Stimulated activated naive CD8-positive, alpha-beta T cell treated with anti-CD3 and anti-CD28 coated beads, Interleukin-15, Interleukin-2, amounts not matched to agents 100 ng/mL and 50 ng/mL, for 24 hours (primary cell): ENCODE data around the gene USP5.
"Not testable (repeated sequence)": the region's sequence is repeated elsewhere in the genome, so short reads cannot be mapped to it uniquely, and the experiment has no call there.

Experiments
- H3K27ac Mint-ChIP-seq: one replicate; pipeline ENCODE4 v1.8.0; 2021; ENCODE audit warnings: mild to moderate bottlenecking, mixed read lengths
- H3K27me3 Mint-ChIP-seq: one replicate; pipeline ENCODE4 v1.8.0; 2021; ENCODE audit warnings: mixed read lengths
- H3K36me3 Mint-ChIP-seq: one replicate; pipeline ENCODE4 v1.8.0; 2021; ENCODE audit warnings: low read depth, mixed read lengths
- H3K4me1 Mint-ChIP-seq: one replicate; pipeline ENCODE4 v1.8.0; 2021; ENCODE audit warnings: low read depth, mixed read lengths
- H3K4me3 Mint-ChIP-seq: one replicate; pipeline ENCODE4 v1.8.0; 2021; ENCODE audit warnings: mild to moderate bottlenecking, mixed read lengths
- H3K9me3 Mint-ChIP-seq: one replicate; pipeline ENCODE4 v1.8.0; 2021; ENCODE audit warnings: mixed read lengths

USP5 gene

DNA sequence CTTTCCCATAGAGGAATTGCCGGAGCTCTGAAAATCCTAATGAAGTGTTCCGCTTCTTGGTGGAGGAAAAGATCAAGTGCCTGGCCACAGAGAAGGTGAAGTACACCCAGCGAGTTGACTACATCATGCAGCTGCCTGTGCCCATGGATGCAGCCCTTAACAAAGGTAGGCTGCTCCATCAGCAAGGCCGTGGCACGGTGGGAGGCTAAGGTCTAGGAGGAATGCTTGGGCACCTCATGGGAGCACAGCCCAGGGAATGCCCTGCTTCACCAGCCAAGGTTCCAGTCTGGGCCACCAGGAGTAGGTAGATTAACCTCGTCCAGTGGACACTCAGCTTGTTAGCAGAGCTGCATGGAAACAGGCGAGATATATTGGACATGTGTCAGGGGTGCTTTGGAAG, 9.0 kb downstream of the USP5 start:
- H3K4me3 Mint-ChIP-seq, result no peak overlapping the region
- H3K27me3 Mint-ChIP-seq, result no peaks in the 10 kb centered on the region
- H3K27ac Mint-ChIP-seq, result no peak overlapping the region
- H3K4me1 Mint-ChIP-seq, result peaks cover under 1% of the 10 kb centered on the region
- no peaks in the 10 kb centered on the region for H3K9me3 Mint-ChIP-seq
- peaks cover 84% of the 10 kb centered on the region for H3K36me3 Mint-ChIP-seq

DNA sequence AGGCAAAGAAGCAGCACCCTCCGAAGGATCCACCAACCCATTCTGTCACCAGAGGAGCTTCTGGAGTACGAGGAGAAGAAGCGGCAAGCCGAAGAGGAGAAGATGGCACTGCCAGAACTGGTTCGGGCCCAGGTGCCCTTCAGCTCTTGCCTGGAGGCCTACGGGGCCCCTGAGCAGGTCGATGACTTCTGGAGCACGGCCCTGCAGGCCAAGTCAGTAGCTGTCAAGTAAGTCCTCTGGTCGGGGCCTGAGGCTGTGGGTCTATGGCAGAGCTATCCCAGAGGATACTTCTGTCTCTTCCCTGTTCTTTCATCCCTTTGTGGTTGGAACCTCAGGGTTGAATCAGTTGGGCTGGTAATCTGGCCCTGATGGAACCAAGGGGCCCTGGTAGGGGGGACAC, 9.4 kb downstream of the USP5 start:
- H3K4me3 Mint-ChIP-seq, result no peak overlapping the region
- H3K27me3 Mint-ChIP-seq, result no peaks in the 10 kb centered on the region
- no peaks in the 10 kb centered on the region for H3K9me3 Mint-ChIP-seq
- H3K27ac Mint-ChIP-seq, result no peak overlapping the region
- peaks cover 2% of the 10 kb centered on the region for H3K4me1 Mint-ChIP-seq
- H3K36me3 Mint-ChIP-seq, result peaks cover 81% of the 10 kb centered on the region

DNA sequence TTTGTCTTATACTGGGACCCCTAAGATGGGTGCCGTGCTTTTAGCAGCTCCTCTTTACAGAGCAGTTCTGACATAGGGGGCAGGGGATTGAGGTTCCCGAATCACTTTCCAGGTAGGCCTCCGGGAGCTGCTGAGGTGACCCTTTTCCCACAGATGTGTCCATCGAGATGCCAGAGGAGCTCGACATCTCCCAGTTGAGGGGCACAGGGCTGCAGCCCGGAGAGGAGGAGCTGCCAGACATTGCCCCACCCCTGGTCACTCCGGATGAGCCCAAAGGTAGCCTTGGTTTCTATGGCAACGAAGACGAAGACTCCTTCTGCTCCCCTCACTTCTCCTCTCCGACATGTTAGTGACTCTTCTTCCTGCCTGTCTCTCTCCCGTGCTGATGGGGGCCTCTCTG, 11.1 kb downstream of the USP5 start:
- Mint-ChIP-seq H3K4me1 (peaks cover 14% of the 10 kb centered on the region), H3K27me3 (no peaks in the 10 kb centered on the region), H3K27ac (no peak overlapping the region)

DNA sequence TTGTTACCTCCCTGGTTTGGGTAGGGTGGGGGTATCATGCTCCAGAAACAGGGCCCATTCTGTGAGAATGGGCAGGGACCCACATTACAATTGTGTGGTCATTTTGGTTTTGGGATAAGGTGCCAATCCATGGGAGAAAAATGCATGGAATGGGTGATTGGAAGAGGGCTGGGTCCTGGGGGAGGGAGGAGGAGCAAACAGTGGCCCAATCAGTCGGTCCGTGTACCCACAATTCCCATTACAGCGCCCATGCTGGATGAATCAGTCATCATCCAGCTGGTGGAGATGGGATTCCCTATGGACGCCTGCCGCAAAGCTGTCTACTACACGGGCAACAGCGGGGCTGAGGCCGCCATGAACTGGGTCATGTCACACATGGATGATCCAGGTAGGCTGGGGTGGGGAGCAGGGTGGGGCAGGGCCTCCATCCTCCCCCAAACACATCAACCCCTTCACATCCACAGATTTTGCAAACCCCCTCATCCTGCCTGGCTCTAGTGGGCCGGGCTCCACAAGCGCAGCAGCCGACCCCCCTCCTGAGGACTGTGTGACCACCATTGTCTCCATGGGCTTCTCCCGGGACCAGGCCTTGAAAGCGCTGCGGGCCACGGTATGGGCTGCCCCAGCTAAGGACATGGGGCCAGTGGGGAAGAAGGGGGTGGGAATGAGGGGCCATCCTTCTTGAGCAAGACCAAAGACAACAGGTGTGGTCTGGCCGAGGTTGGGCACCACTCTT, 11.8 kb downstream of the USP5 start:
- no peak overlapping the region for H3K27ac Mint-ChIP-seq
- H3K27me3 Mint-ChIP-seq, result no peaks in the 10 kb centered on the region
- no peaks in the 10 kb centered on the region for H3K9me3 Mint-ChIP-seq
- H3K4me3 Mint-ChIP-seq, result no peak overlapping the region
- H3K4me1 Mint-ChIP-seq, result peaks cover 21% of the 10 kb centered on the region
- H3K36me3 Mint-ChIP-seq, result peaks cover 70% of the 10 kb centered on the region

More for the DNA sequence above, 11.1 kb downstream of the USP5 start:
- H3K4me3 Mint-ChIP-seq, result no peak overlapping the region
- peaks cover 68% of the 10 kb centered on the region for H3K36me3 Mint-ChIP-seq
- H3K9me3 Mint-ChIP-seq, result no peaks in the 10 kb centered on the region

DNA sequence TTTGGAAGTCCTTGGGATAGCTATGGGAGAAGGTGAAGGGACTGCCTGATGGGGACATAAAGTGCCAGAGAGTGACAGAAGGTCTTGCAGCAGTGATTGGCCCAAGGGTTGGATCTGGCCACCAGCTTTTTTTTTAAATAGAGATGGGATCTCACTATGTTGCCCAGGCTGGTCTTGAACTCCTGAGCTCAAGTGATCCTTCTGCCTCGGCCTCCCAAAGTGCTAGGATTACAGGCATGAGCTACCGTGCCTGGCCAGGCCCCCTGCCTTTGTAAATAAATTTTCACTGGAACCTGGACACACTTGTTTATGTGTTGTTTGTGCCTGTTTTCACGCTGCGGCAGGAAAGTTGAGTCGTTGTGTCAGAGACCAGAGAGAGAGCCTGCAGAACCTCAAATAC, 13.4 kb downstream of the USP5 start:
- not testable (repeated sequence) for H3K9me3 Mint-ChIP-seq, H3K27me3 Mint-ChIP-seq, H3K27ac Mint-ChIP-seq, H3K4me3 Mint-ChIP-seq
- H3K36me3 Mint-ChIP-seq, result peaks cover 72% of the 10 kb centered on the region
- H3K4me1 Mint-ChIP-seq, result peaks cover 36% of the 10 kb centered on the region

DNA sequence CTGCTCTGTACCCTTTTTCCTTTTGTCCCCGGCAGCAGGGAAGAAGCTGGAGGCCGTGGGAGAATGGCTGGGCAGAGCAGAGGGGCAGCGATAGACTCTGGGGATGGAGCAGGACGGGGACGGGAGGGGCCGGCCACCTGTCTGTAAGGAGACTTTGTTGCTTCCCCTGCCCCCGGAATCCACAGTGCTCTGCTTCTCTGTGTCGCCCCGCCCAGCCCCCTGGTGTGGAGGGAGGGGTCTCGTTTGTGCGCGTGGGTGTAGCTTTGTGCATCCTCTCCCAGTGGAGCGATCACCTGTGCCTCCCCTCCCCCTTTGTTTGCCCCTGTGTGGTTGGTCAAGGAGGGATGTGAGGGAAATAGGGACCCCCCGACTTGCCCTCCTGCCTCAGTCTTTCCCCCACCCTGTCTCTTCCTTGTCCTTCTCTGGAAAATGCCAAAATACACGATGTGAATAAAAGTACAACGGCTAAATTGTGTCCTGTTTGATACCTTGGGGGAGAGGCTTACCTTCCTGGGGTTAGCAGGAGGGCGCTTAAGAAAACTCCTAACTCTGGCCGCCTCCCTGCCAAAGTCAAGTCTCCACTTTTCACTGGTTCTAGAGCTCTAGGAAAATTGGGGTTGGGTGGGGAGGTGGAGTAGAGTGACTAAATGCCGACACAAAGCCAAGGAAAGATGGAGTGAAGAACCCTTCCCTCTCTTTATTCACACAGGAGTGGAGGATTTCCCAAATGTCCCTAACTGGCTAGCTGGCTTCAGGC, 14.4 kb downstream of the USP5 start:
- H3K9me3 Mint-ChIP-seq, result no peaks in the 10 kb centered on the region
- peak overlapping the region; percentile 94 for H3K4me3 Mint-ChIP-seq
- peaks cover 71% of the 10 kb centered on the region for H3K36me3 Mint-ChIP-seq
- H3K27ac Mint-ChIP-seq, result peak overlapping the region; percentile 99
- no peaks in the 10 kb centered on the region for H3K27me3 Mint-ChIP-seq
- peaks cover 47% of the 10 kb centered on the region for H3K4me1 Mint-ChIP-seq

DNA sequence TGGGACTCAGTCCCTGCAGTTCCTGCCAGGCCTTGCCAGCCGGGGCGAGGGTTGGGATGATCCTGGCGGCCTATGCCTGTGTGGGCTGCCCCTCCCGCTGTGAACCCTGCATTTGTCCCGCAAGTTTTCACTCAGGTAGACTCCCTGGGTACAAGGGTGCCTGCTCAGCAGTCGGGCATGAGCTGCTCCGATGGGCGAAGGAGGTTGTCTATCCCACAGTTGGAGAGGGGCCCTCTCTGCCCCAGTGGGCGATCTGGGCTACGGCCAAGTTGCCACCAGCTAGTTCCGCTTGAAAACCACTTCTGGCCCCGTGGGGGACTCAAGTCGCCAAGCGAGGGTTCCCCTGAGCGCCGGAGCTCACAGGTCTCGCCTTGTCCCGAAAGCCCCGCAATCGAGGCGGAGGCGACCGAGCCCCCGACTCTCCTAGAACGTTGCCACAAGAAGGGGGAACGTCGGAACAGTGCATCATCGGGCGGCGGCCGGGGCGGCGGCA, 15.0 kb downstream of the USP5 start:
- H3K27me3 Mint-ChIP-seq, result no peaks in the 10 kb centered on the region
- peaks cover 53% of the 10 kb centered on the region for H3K4me1 Mint-ChIP-seq
- H3K4me3 Mint-ChIP-seq, result peak overlapping the region; percentile 94
- peak overlapping the region; percentile 99 for H3K27ac Mint-ChIP-seq
- no peaks in the 10 kb centered on the region for H3K9me3 Mint-ChIP-seq
- H3K36me3 Mint-ChIP-seq, result peaks cover 74% of the 10 kb centered on the region

DNA sequence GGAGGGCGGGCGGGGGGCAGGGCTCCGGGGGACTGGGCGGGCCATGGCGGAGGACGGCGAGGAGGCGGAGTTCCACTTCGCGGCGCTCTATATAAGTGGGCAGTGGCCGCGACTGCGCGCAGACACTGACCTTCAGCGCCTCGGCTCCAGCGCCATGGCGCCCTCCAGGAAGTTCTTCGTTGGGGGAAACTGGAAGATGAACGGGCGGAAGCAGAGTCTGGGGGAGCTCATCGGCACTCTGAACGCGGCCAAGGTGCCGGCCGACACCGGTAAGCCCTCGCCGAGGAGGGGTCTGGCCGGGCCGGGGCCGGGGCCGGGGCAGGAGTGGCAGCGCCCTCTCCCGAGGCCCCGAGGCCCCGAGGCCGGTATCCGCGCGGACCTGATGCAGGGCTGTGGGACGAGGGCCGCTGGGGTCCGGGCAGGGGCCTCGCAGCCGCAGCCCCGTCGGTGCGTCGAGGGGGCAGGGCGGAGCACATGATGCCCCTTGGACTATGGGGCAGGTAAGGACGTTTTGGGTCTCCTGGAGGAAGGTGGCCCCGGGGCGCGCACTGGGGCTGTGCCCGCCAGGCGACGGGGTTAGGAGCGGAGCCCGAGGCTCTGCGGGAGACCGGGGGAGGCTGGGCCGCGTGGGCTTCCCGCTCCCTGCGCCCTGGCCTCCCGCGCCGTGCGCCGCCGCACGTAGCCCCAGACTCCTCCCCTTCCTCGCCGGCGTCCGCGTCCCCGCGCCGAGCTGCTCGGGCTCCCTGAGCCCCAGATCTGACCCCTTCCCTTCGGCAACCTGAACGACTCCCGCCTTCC, 15.7 kb downstream of the USP5 start, which contains the start of gene TPI1:
TPI1 (plus strand) TSS at position 119 of the 798 bp plus-strand sequence; CDS start at position 155, 36 bp downstream.
- no peaks in the 10 kb centered on the region for H3K27me3 Mint-ChIP-seq
- H3K4me1 Mint-ChIP-seq, result peaks cover 60% of the 10 kb centered on the region
- peak within 1 kb of the TSS; percentile 99 for H3K27ac Mint-ChIP-seq
- H3K4me3 Mint-ChIP-seq, result peak within 1 kb of the TSS; percentile 94
- peaks cover 75% of the 10 kb centered on the region for H3K36me3 Mint-ChIP-seq
- H3K9me3 Mint-ChIP-seq, result no peaks in the 10 kb centered on the region

DNA sequence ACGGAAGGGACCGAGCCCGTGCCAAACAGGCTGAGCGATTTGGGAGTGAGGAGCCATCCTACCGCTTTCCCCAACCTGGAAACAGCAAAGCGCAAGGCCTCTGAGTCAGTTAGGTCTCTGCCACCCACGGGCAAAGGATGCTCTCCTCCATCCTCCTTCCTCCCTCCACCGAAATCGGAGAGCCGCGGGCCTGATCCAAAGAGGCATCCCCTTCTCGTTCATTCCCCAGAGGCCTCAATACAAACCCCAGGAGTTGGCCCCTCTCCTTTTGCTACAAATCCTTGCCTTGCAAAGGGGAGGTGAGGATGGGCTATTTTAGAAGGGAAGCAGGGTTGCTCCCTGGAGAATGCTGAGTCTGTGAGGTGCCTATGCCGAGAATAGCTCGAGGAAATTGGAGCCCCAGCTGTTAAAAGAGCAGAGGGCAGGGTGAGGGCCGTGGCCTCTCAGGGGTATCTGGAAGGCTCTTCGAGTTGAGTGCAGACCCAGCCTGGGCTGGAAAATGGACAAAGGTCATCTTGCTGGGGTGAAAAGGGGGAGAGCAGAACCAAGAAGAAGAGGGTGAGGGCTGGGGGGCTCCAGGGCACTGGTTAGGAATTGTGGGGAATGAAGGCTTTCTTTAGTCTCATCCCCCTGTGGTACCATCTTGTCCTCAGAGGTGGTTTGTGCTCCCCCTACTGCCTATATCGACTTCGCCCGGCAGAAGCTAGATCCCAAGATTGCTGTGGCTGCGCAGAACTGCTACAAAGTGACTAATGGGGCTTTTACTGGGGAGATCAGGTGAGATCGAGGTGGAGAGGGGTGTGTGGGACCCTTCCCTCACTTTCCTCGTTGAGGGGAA, 16.5 kb downstream of the USP5 start:
- Mint-ChIP-seq H3K9me3 (no peaks in the 10 kb centered on the region), H3K27ac (peak overlapping the region; percentile 93), H3K36me3 (peaks cover 71% of the 10 kb centered on the region), H3K4me3 (peak overlapping the region; percentile 94), H3K4me1 (peaks cover 64% of the 10 kb centered on the region), H3K27me3 (no peaks in the 10 kb centered on the region)

DNA sequence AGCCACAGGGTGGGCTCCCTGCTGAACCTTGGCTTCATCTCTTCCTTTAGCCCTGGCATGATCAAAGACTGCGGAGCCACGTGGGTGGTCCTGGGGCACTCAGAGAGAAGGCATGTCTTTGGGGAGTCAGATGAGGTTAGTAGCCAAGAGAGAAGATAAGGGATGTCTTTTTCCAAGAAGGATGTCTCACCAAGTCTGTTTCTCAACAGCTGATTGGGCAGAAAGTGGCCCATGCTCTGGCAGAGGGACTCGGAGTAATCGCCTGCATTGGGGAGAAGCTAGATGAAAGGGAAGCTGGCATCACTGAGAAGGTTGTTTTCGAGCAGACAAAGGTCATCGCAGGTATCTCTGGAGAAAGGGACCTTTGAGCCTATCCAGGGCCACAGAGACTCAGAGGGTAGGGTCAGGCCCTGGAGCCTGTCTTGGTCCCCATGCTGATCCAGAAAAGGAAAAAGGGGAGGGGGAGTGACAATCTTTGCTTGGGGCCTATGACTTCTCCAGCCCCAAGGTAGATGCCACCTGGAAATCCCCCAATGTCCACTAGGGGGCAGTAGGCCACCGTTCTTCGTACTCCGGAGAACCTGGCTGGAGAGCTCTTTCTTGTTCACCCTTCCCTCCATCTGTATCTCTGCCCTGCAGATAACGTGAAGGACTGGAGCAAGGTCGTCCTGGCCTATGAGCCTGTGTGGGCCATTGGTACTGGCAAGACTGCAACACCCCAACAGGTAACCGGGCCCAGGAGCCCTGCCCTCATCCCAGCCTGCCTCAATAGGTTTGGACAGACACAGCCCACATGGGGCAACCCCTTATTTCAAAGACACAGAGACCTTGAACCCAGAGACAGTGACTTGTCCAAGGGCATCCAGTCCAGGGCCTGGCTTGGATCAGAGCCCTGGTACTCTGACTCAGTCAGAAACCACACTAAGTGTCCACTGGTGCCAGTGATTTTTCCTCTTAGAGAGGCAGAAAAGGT, 17.4 kb downstream of the USP5 start:
- H3K9me3 Mint-ChIP-seq, result no peaks in the 10 kb centered on the region
- peaks cover 71% of the 10 kb centered on the region for H3K36me3 Mint-ChIP-seq
- H3K27ac Mint-ChIP-seq, result peak overlapping the region; percentile 93
- H3K4me3 Mint-ChIP-seq, result peak overlapping the region; percentile 94
- no peaks in the 10 kb centered on the region for H3K27me3 Mint-ChIP-seq
- H3K4me1 Mint-ChIP-seq, result peaks cover 70% of the 10 kb centered on the region

DNA sequence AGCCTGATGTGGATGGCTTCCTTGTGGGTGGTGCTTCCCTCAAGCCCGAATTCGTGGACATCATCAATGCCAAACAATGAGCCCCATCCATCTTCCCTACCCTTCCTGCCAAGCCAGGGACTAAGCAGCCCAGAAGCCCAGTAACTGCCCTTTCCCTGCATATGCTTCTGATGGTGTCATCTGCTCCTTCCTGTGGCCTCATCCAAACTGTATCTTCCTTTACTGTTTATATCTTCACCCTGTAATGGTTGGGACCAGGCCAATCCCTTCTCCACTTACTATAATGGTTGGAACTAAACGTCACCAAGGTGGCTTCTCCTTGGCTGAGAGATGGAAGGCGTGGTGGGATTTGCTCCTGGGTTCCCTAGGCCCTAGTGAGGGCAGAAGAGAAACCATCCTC, 18.4 kb downstream of the USP5 start:
- Mint-ChIP-seq H3K4me1 (peaks cover 70% of the 10 kb centered on the region), H3K27ac (peak overlapping the region; percentile 93), H3K36me3 (peaks cover 67% of the 10 kb centered on the region), H3K4me3 (peak overlapping the region; percentile 94)
- H3K27me3 Mint-ChIP-seq, H3K9me3 Mint-ChIP-seq: not testable (repeated sequence)

DNA sequence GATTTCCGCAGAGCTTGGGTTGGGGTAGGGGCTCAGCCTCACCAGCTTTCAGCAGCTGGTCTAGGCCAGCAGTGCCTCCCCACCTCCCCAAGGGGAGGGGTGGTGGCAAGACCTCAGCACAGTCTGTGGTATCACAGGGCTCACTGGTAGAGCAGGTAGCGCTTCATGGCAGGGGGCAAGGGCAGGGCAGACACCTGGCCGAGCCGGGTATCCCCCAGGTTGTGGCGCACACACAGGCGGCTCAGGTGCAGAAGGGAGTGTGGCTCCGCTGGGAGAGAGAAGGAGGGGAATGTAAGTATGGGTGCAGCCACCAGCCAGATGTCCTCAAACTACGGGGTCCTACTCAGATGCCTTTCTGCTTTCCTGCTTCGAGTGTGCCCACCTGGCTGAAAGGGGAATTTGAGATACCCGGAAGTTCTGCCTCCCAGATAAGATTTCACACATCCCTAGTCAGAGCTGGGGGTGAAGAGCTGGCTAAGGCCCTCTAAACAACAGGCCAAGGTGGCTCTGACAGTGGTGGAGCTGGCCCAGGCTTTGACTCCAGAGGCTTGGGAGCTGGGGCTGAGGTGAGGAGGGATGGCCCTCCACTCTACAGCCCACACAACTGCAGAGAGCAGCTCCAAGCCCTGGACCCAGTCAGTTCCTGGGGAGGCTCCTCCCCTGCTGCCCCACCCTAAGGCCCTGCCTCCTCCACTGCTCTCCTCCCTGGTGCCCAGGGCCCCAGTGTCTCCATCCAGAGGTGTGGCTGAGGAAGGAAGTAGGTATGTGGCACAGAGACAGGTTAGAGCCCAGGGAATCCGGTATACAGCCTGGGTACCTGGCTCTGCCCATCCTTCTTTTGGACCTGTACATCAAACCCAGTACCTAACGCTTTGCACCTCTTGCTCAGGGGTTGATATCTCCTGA, 19.4 kb downstream of the USP5 start:
- peaks cover 66% of the 10 kb centered on the region for H3K36me3 Mint-ChIP-seq
- H3K4me3 Mint-ChIP-seq, result peak overlapping the region; percentile 94
- H3K27me3 Mint-ChIP-seq, result no peaks in the 10 kb centered on the region
- peaks cover 69% of the 10 kb centered on the region for H3K4me1 Mint-ChIP-seq
- H3K9me3 Mint-ChIP-seq, result no peaks in the 10 kb centered on the region
- H3K27ac Mint-ChIP-seq, result peak overlapping the region; percentile 87
